DOHH2 (cell line): ENCODE data around the gene STK36.

Experiments
- EZH2phosphoT487 ChIP-seq: fragments of 200-600 bp; sonication (generic); IDR thresholded peaks from 2 replicates; pipeline ENCODE4 v1.6.1; 2017; ENCODE audit warnings: borderline replicate concordance, mild to moderate bottlenecking, antibody characterized with exemption, low read length, moderate library complexity, mixed read lengths
- TF ChIP-seq, protein P1 (sequence below): fragments of 200-600 bp; sonication (generic); IDR thresholded peaks from one replicate; pipeline ENCODE4 v1.5.1; 2014; ENCODE audit warnings: antibody characterized with exemption, mild to moderate bottlenecking, low read depth, low read length; ENCODE audit not compliant: poor library complexity, severe bottlenecking

DNA sequence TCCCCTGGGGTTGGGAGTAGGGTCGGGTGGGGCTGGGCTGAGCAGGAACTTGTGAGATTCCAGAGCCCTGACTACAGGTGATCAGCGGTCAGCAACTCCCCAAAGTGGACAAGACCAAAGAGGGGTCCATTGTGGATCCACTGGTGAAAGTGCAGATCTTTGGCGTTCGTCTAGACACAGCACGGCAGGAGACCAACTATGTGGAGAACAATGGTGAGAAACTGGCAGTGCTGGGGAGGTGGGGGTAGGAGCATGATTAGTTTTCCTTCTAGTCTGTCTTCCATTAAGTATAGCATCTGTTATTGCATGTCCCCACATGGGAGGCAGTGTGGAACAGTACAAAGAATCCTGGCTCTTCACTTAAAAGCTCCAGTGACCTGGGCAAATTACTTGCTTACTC is 36.2 kb upstream of the STK36 start:
- TF ChIP-seq, protein P1, sequence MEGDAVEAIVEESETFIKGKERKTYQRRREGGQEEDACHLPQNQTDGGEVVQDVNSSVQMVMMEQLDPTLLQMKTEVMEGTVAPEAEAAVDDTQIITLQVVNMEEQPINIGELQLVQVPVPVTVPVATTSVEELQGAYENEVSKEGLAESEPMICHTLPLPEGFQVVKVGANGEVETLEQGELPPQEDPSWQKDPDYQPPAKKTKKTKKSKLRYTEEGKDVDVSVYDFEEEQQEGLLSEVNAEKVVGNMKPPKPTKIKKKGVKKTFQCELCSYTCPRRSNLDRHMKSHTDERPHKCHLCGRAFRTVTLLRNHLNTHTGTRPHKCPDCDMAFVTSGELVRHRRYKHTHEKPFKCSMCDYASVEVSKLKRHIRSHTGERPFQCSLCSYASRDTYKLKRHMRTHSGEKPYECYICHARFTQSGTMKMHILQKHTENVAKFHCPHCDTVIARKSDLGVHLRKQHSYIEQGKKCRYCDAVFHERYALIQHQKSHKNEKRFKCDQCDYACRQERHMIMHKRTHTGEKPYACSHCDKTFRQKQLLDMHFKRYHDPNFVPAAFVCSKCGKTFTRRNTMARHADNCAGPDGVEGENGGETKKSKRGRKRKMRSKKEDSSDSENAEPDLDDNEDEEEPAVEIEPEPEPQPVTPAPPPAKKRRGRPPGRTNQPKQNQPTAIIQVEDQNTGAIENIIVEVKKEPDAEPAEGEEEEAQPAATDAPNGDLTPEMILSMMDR, result no peak
- no peak for TF ChIP-seq EZH2phosphoT487
